Measurements from ENCODE around the gene TSLP. TPM values are rescaled to one million over a fixed set of nuclear protein-coding genes. Genes with fewer than 3 reads are reported as not detected.

TSLP gene
- total and polyA plus RNA-seq, 9 of the 15 experiments (the other 6 are each of a cell fraction or from before 2014, with no cell fraction given): 0.09 to 2.8 (median 1.2) TPM

DNA sequence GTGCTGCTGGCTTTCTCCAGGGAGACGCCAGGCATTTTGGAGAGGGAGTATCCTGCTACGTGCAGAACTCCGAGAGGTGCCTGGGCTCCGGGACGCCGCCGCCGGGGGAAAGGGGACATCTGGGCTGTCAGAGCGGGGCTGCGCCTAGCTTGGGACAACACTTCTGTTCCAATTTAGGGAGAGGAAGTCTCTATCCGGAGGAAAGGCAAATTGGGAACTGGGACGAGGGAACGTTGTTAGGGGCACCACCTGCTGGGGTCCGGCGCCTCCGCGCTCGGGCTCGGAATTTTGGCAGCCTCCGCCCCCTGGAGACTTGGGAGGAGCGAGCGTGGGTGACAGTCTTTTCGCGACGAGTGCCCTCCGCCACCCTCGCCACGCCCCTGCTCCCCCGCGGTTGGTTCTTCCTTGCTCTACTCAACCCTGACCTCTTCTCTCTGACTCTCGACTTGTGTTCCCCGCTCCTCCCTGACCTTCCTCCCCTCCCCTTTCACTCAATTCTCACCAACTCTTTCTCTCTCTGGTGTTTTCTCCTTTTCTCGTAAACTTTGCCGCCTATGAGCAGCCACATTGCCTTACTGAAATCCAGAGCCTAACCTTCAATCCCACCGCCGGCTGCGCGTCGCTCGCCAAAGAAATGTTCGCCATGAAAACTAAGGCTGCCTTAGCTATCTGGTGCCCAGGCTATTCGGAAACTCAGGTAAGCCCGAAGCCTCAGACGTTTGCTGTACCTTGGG, 1.6 kb downstream of the TSLP start (continued):
- no peak for TF ChIP-seq NR1H2 (CRISPR knock-in tag; IDR thresholded peaks at IDR 0.05)
- no peak for TF ChIP-seq XRCC3 (IDR thresholded peaks at IDR 0.05)
- TF ChIP-seq BHLHE40 (IDR thresholded peaks at IDR 0.05; ENCODE audit: low read length): 0 out of 2 replicates have a peak, but pooled peaks have one; percentile 36
- TF ChIP-seq, protein P1, sequence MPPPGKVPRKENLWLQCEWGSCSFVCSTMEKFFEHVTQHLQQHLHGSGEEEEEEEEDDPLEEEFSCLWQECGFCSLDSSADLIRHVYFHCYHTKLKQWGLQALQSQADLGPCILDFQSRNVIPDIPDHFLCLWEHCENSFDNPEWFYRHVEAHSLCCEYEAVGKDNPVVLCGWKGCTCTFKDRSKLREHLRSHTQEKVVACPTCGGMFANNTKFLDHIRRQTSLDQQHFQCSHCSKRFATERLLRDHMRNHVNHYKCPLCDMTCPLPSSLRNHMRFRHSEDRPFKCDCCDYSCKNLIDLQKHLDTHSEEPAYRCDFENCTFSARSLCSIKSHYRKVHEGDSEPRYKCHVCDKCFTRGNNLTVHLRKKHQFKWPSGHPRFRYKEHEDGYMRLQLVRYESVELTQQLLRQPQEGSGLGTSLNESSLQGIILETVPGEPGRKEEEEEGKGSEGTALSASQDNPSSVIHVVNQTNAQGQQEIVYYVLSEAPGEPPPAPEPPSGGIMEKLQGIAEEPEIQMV (tag; conservative IDR thresholded peaks at IDR 0.05; ENCODE audit: low read depth): no peak
- TF ChIP-seq, protein P2, sequence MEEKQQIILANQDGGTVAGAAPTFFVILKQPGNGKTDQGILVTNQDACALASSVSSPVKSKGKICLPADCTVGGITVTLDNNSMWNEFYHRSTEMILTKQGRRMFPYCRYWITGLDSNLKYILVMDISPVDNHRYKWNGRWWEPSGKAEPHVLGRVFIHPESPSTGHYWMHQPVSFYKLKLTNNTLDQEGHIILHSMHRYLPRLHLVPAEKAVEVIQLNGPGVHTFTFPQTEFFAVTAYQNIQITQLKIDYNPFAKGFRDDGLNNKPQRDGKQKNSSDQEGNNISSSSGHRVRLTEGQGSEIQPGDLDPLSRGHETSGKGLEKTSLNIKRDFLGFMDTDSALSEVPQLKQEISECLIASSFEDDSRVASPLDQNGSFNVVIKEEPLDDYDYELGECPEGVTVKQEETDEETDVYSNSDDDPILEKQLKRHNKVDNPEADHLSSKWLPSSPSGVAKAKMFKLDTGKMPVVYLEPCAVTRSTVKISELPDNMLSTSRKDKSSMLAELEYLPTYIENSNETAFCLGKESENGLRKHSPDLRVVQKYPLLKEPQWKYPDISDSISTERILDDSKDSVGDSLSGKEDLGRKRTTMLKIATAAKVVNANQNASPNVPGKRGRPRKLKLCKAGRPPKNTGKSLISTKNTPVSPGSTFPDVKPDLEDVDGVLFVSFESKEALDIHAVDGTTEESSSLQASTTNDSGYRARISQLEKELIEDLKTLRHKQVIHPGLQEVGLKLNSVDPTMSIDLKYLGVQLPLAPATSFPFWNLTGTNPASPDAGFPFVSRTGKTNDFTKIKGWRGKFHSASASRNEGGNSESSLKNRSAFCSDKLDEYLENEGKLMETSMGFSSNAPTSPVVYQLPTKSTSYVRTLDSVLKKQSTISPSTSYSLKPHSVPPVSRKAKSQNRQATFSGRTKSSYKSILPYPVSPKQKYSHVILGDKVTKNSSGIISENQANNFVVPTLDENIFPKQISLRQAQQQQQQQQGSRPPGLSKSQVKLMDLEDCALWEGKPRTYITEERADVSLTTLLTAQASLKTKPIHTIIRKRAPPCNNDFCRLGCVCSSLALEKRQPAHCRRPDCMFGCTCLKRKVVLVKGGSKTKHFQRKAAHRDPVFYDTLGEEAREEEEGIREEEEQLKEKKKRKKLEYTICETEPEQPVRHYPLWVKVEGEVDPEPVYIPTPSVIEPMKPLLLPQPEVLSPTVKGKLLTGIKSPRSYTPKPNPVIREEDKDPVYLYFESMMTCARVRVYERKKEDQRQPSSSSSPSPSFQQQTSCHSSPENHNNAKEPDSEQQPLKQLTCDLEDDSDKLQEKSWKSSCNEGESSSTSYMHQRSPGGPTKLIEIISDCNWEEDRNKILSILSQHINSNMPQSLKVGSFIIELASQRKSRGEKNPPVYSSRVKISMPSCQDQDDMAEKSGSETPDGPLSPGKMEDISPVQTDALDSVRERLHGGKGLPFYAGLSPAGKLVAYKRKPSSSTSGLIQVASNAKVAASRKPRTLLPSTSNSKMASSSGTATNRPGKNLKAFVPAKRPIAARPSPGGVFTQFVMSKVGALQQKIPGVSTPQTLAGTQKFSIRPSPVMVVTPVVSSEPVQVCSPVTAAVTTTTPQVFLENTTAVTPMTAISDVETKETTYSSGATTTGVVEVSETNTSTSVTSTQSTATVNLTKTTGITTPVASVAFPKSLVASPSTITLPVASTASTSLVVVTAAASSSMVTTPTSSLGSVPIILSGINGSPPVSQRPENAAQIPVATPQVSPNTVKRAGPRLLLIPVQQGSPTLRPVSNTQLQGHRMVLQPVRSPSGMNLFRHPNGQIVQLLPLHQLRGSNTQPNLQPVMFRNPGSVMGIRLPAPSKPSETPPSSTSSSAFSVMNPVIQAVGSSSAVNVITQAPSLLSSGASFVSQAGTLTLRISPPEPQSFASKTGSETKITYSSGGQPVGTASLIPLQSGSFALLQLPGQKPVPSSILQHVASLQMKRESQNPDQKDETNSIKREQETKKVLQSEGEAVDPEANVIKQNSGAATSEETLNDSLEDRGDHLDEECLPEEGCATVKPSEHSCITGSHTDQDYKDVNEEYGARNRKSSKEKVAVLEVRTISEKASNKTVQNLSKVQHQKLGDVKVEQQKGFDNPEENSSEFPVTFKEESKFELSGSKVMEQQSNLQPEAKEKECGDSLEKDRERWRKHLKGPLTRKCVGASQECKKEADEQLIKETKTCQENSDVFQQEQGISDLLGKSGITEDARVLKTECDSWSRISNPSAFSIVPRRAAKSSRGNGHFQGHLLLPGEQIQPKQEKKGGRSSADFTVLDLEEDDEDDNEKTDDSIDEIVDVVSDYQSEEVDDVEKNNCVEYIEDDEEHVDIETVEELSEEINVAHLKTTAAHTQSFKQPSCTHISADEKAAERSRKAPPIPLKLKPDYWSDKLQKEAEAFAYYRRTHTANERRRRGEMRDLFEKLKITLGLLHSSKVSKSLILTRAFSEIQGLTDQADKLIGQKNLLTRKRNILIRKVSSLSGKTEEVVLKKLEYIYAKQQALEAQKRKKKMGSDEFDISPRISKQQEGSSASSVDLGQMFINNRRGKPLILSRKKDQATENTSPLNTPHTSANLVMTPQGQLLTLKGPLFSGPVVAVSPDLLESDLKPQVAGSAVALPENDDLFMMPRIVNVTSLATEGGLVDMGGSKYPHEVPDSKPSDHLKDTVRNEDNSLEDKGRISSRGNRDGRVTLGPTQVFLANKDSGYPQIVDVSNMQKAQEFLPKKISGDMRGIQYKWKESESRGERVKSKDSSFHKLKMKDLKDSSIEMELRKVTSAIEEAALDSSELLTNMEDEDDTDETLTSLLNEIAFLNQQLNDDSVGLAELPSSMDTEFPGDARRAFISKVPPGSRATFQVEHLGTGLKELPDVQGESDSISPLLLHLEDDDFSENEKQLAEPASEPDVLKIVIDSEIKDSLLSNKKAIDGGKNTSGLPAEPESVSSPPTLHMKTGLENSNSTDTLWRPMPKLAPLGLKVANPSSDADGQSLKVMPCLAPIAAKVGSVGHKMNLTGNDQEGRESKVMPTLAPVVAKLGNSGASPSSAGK (IDR thresholded peaks at IDR 0.05): peak; percentile 38; the same call in 1 of the 2 replicates
- peak; percentile 37 for TF ChIP-seq SMAD4 (CRISPR knock-in tag; conservative IDR thresholded peaks at IDR 0.05)
- TF ChIP-seq ZNF282 (CRISPR knock-in tag; IDR thresholded peaks at IDR 0.05): no peak
